Measurements from ENCODE around the gene ELMO2.

ELMO2 gene

DNA sequence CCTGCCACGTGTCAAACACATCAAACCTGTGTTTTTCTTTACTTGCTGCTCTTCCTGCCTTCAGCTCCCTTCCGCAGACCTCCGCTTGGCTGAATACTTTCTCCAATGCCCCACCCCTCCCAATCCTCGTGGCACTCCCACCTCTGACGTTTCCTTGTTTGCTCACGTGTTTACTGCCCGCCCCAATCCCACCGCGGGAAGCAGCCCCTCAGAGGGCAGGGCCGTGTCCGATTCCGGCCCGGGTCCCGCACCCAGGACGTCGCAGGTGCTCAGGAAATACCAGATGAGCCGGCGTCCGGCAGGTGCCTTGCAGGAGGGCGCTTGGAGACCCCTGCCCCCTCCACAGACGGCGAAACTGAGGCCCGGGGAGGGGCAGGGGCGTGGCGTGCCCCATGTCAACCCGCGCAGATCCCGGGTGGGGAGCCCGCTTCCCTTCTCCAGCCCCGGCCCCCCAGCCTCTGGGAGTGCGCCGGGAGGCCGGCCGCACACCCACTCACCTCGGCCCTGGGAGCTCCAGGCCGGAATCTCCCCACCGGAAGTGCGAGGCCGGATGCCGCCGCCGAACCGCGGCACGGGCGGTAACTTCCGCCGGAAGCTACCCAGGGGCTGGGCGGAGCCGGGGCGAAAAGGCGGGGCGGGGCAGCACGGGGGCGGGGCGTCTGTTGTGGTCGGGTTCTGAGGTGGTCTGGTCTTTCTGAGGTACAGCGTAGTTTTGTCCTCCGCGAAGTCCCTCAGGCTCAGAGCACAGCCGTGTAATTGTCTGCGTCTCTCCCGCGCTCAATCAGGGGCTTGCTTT lies 42.3 kb downstream of the ELMO2 start (continued):
- TF ChIP-seq, protein P1, sequence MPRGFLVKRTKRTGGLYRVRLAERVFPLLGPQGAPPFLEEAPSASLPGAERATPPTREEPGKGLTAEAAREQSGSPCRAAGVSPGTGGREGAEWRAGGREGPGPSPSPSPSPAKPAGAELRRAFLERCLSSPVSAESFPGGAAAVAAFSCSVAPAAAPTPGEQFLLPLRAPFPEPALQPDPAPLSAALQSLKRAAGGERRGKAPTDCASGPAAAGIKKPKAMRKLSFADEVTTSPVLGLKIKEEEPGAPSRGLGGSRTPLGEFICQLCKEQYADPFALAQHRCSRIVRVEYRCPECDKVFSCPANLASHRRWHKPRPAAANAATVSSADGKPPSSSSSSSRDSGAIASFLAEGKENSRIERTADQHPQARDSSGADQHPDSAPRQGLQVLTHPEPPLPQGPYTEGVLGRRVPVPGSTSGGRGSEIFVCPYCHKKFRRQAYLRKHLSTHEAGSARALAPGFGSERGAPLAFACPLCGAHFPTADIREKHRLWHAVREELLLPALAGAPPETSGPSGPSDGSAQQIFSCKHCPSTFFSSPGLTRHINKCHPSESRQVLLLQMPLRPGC (tag by site-specific recombination; IDR thresholded peaks at IDR 0.05) = no peak
- no peak for TF ChIP-seq ZNF184 (tag by site-specific recombination; IDR thresholded peaks at IDR 0.05)
- no peak for TF ChIP-seq ZNF248 (tag by site-specific recombination; IDR thresholded peaks at IDR 0.05)
- TF ChIP-seq, protein P2, sequence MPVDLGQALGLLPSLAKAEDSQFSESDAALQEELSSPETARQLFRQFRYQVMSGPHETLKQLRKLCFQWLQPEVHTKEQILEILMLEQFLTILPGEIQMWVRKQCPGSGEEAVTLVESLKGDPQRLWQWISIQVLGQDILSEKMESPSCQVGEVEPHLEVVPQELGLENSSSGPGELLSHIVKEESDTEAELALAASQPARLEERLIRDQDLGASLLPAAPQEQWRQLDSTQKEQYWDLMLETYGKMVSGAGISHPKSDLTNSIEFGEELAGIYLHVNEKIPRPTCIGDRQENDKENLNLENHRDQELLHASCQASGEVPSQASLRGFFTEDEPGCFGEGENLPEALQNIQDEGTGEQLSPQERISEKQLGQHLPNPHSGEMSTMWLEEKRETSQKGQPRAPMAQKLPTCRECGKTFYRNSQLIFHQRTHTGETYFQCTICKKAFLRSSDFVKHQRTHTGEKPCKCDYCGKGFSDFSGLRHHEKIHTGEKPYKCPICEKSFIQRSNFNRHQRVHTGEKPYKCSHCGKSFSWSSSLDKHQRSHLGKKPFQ (tag by site-specific recombination; IDR thresholded peaks at IDR 0.05) = peak; percentile 64; the same call in 1 of the 2 replicates
- no peak for TF ChIP-seq ZNF529 (tag by site-specific recombination; IDR thresholded peaks at IDR 0.05; ENCODE audit: insufficient replicate concordance)
- no peak for TF ChIP-seq ZNF837 (tag by site-specific recombination; IDR thresholded peaks at IDR 0.05)
- TF ChIP-seq KLF10 (tag by site-specific recombination; IDR thresholded peaks at IDR 0.05) = peak; percentile 87; the same call in 1 of the 2 replicates
- peak; percentile 69; the same call in 1 of the 2 replicates for TF ChIP-seq WT1 (tag by site-specific recombination; IDR thresholded peaks at IDR 0.05)
- TF ChIP-seq ZNF792 (tag by site-specific recombination; IDR thresholded peaks at IDR 0.05) = no peak
- TF ChIP-seq KLF1 (tag by site-specific recombination; IDR thresholded peaks at IDR 0.05) = peak; percentile 64
- no peak for TF ChIP-seq ZNF354C (tag by site-specific recombination; IDR thresholded peaks at IDR 0.05; ENCODE audit: borderline replicate concordance, low read depth)
- TF ChIP-seq ZNF324 (tag by site-specific recombination; IDR thresholded peaks at IDR 0.05) = peak; percentile 78; the same call in 1 of the 2 replicates
- TF ChIP-seq, protein P3, sequence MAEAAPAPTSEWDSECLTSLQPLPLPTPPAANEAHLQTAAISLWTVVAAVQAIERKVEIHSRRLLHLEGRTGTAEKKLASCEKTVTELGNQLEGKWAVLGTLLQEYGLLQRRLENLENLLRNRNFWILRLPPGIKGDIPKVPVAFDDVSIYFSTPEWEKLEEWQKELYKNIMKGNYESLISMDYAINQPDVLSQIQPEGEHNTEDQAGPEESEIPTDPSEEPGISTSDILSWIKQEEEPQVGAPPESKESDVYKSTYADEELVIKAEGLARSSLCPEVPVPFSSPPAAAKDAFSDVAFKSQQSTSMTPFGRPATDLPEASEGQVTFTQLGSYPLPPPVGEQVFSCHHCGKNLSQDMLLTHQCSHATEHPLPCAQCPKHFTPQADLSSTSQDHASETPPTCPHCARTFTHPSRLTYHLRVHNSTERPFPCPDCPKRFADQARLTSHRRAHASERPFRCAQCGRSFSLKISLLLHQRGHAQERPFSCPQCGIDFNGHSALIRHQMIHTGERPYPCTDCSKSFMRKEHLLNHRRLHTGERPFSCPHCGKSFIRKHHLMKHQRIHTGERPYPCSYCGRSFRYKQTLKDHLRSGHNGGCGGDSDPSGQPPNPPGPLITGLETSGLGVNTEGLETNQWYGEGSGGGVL (tag by site-specific recombination; IDR thresholded peaks at IDR 0.05) = no peak
- TF ChIP-seq REPIN1 (tag by site-specific recombination; IDR thresholded peaks at IDR 0.05; ENCODE audit: low read depth) = peak; percentile 43; the same call in 1 of the 2 replicates
- no peak for TF ChIP-seq ZSCAN16 (tag by site-specific recombination; IDR thresholded peaks at IDR 0.05)
- TF ChIP-seq YY2 (tag by site-specific recombination; IDR thresholded peaks at IDR 0.05) = 0 out of 2 replicates have a peak, but pooled peaks have one; percentile 28
- TF ChIP-seq KLF8 (tag by site-specific recombination; IDR thresholded peaks at IDR 0.05) = peak; percentile 82; the same call in 1 of the 2 replicates
- TF ChIP-seq, protein P4, sequence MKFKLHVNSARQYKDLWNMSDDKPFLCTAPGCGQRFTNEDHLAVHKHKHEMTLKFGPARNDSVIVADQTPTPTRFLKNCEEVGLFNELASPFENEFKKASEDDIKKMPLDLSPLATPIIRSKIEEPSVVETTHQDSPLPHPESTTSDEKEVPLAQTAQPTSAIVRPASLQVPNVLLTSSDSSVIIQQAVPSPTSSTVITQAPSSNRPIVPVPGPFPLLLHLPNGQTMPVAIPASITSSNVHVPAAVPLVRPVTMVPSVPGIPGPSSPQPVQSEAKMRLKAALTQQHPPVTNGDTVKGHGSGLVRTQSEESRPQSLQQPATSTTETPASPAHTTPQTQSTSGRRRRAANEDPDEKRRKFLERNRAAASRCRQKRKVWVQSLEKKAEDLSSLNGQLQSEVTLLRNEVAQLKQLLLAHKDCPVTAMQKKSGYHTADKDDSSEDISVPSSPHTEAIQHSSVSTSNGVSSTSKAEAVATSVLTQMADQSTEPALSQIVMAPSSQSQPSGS (tag by site-specific recombination; IDR thresholded peaks at IDR 0.05; ENCODE audit: low read depth) = no peak
- TF ChIP-seq YY1 (tag by site-specific recombination; IDR thresholded peaks at IDR 0.05) = no peak
- TF ChIP-seq, protein P5, sequence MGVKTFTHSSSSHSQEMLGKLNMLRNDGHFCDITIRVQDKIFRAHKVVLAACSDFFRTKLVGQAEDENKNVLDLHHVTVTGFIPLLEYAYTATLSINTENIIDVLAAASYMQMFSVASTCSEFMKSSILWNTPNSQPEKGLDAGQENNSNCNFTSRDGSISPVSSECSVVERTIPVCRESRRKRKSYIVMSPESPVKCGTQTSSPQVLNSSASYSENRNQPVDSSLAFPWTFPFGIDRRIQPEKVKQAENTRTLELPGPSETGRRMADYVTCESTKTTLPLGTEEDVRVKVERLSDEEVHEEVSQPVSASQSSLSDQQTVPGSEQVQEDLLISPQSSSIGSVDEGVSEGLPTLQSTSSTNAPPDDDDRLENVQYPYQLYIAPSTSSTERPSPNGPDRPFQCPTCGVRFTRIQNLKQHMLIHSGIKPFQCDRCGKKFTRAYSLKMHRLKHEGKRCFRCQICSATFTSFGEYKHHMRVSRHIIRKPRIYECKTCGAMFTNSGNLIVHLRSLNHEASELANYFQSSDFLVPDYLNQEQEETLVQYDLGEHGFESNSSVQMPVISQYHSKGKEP (tag by site-specific recombination; IDR thresholded peaks at IDR 0.05) = no peak
- TF ChIP-seq ZNF548 (tag by site-specific recombination; IDR thresholded peaks at IDR 0.05) = no peak
- no peak for TF ChIP-seq ZNF514 (tag by site-specific recombination; IDR thresholded peaks at IDR 0.05)
- TF ChIP-seq, protein P6, sequence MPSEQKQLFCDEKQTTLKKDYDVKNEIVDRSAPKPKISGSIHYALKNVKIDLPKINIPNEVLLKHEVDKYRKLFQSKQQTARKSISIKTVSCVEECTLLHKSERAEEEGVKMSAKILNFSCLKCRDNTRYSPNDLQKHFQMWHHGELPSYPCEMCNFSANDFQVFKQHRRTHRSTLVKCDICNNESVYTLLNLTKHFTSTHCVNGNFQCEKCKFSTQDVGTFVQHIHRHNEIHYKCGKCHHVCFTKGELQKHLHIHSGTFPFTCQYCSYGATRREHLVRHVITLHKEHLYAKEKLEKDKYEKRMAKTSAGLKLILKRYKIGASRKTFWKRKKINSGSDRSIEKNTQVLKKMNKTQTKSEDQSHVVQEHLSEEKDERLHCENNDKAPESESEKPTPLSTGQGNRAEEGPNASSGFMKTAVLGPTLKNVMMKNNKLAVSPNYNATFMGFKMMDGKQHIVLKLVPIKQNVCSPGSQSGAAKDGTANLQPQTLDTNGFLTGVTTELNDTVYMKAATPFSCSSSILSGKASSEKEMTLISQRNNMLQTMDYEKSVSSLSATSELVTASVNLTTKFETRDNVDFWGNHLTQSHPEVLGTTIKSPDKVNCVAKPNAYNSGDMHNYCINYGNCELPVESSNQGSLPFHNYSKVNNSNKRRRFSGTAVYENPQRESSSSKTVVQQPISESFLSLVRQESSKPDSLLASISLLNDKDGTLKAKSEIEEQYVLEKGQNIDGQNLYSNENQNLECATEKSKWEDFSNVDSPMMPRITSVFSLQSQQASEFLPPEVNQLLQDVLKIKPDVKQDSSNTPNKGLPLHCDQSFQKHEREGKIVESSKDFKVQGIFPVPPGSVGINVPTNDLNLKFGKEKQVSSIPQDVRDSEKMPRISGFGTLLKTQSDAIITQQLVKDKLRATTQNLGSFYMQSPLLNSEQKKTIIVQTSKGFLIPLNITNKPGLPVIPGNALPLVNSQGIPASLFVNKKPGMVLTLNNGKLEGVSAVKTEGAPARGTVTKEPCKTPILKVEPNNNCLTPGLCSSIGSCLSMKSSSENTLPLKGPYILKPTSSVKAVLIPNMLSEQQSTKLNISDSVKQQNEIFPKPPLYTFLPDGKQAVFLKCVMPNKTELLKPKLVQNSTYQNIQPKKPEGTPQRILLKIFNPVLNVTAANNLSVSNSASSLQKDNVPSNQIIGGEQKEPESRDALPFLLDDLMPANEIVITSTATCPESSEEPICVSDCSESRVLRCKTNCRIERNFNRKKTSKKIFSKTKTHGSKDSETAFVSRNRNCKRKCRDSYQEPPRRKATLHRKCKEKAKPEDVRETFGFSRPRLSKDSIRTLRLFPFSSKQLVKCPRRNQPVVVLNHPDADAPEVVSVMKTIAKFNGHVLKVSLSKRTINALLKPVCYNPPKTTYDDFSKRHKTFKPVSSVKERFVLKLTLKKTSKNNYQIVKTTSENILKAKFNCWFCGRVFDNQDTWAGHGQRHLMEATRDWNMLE (tag by site-specific recombination; conservative IDR thresholded peaks at IDR 0.05; ENCODE audit: low read depth) = peak; percentile 81
- no peak for TF ChIP-seq ZNF223 (tag by site-specific recombination; IDR thresholded peaks at IDR 0.05)
- TF ChIP-seq BCL11B (tag by site-specific recombination; IDR thresholded peaks at IDR 0.05; ENCODE audit: low read depth) = no peak
- no peak for TF ChIP-seq ZNF433 (tag by site-specific recombination; IDR thresholded peaks at IDR 0.05; ENCODE audit: low read depth)

Data from HEK293 (cell line).